Brain microvascular endothelial cell (primary cell): ENCODE data around the gene COA6.
A peak's percentile ranks its signal among the peaks of the same experiment; 100 is the strongest.
"Not testable (repeated sequence)": the region's sequence is repeated elsewhere in the genome, so short reads cannot be mapped to it uniquely, and the experiment has no call there.

Source experiments
- DNase-seq: peaks from one replicate; pipeline ENCODE4 v3.0.0-alpha.2; 2020
- H3K27ac ChIP-seq: fragments of 250-450 bp; sonication (Bioruptor Pico); 2 replicates; pipeline ENCODE4 v1.5.1; 2020; ENCODE audit warnings: mild to moderate bottlenecking, moderate library complexity
- H3K27me3 ChIP-seq: fragments of 250-450 bp; sonication (Bioruptor Pico); replicated peaks from 2 replicates; pipeline ENCODE4 v1.5.1; 2020; ENCODE audit warnings: mild to moderate bottlenecking
- H3K36me3 ChIP-seq: fragments of 250-450 bp; sonication (Bioruptor Pico); replicated peaks from 2 replicates; pipeline ENCODE4 v1.5.1; 2020; ENCODE audit warnings: mild to moderate bottlenecking
- H3K4me3 ChIP-seq: 2 replicates; pipeline ENCODE4 v1.5.1; 2011; ENCODE audit warnings: low read depth, mild to moderate bottlenecking, control low read depth, low read length, moderate library complexity
- in situ Hi-C: cut with HindIII; loops from 2 replicates; pipeline ENCODE4 v1.10.0; 2017; ENCODE audit warnings: low sequenced_read_pairs, low pct_ligation_motif_present
- TF ChIP-seq, protein P1 (sequence below): IDR thresholded peaks from 2 replicates; pipeline ENCODE4 v1.5.1; 2011; ENCODE audit warnings: low read depth, mild to moderate bottlenecking, moderate library complexity, low read length, control low read depth, inconsistent platforms; ENCODE audit errors: missing control alignments

Gene COA6

GRCh38 chr1:234373959-234374254, 651 bp downstream of the COA6 start:
- Histone ChIP-seq H3K36me3 (peaks cover 21% of the 10 kb centered on the region), H3K27ac (peak overlapping the region; percentile 97), H3K27me3 (no peaks in the 10 kb centered on the region), H3K4me3 (peak overlapping the region; percentile 96)
- TF ChIP-seq, protein P1, sequence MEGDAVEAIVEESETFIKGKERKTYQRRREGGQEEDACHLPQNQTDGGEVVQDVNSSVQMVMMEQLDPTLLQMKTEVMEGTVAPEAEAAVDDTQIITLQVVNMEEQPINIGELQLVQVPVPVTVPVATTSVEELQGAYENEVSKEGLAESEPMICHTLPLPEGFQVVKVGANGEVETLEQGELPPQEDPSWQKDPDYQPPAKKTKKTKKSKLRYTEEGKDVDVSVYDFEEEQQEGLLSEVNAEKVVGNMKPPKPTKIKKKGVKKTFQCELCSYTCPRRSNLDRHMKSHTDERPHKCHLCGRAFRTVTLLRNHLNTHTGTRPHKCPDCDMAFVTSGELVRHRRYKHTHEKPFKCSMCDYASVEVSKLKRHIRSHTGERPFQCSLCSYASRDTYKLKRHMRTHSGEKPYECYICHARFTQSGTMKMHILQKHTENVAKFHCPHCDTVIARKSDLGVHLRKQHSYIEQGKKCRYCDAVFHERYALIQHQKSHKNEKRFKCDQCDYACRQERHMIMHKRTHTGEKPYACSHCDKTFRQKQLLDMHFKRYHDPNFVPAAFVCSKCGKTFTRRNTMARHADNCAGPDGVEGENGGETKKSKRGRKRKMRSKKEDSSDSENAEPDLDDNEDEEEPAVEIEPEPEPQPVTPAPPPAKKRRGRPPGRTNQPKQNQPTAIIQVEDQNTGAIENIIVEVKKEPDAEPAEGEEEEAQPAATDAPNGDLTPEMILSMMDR, result no peak
- in situ Hi-C loops, result no loop called here
- no peak for DNase-seq

GRCh38 chr1:234375672-234376071, 2.4 kb downstream of the COA6 start:
- TF ChIP-seq, protein P1, result no peak
- H3K27ac ChIP-seq, result no peak overlapping the region
- in situ Hi-C loops, result no loop called here
- H3K4me3 ChIP-seq, result no peak overlapping the region
- no peak for DNase-seq
- peaks cover 32% of the 10 kb centered on the region for H3K36me3 ChIP-seq
- H3K27me3 ChIP-seq, result no peaks in the 10 kb centered on the region

GRCh38 chr1:234379591-234380109, 6.4 kb downstream of the COA6 start:
- peaks cover 34% of the 10 kb centered on the region for H3K36me3 ChIP-seq

DNA sequence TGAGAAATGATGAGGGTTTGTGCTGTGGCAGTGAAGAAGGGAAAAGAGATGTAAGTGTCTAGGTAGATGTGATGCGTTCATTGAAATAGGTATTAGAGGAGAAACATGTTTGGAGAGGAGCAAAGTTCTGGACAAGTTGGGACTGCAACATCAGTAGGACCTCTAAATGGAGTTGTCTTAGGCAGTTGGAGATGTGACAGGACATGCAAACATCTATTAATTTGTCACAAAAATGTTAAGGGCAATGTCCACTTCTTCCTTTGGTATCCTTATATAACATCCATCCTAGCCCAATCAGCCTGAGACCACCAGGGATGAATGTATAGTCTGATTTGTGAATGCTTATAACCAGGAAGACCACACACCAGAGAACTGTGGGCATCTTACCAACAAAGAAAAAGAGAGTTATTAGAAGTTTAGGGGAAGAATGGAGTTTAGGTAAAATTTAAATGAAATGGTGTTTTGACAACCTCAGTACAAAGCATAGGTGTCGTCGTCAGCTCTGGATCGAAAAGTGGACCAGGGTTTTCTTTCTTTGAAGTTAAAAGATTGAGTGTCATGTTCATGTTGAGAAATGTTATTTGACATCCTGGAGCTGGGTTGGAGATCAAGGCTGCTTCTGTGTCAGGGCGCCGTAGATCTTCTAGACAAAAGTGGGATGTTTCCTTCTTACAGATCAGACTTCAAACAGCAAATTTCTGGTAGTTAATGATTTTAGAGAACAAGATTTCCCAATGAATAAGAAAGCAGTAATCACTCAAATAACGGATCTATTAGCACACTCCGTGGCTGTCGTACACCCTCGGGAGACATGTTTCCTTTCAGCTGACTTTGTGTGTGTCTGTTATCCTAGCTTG, 8.7 kb downstream of the COA6 start:
- Histone ChIP-seq H3K27me3 (no peaks in the 10 kb centered on the region), H3K4me3 (no peak overlapping the region), H3K27ac (no peak overlapping the region), H3K36me3 (peaks cover 23% of the 10 kb centered on the region)
- DNase-seq, result no peak
- in situ Hi-C loops, result no loop called here
- TF ChIP-seq, protein P1, result no peak

More at GRCh38 chr1:234379591-234380109, 6.4 kb downstream of the COA6 start:
- H3K27me3 ChIP-seq, DNase-seq, H3K4me3 ChIP-seq, H3K27ac ChIP-seq, in situ Hi-C loops: not testable (repeated sequence)

GRCh38 chr1:234386122-234386521, 12.9 kb downstream of the COA6 start:
- in situ Hi-C loops, result no loop called here
- no peaks in the 10 kb centered on the region for H3K27me3 ChIP-seq
- H3K4me3 ChIP-seq, result no peak overlapping the region
- no peak overlapping the region for H3K27ac ChIP-seq
- DNase-seq, result no peak
- H3K36me3 ChIP-seq, result peaks cover 6% of the 10 kb centered on the region
- TF ChIP-seq, protein P1, result no peak

- no peak for DNase-seq
- Histone ChIP-seq H3K27me3 (no peaks in the 10 kb centered on the region), H3K27ac (no peak overlapping the region), H3K4me3 (no peak overlapping the region), H3K36me3 (peaks cover 8% of the 10 kb centered on the region)
- TF ChIP-seq, protein P1, result no peak
- in situ Hi-C loops, result no loop called here
These were observed 14.8 kb downstream of the COA6 start for GRCh38 chr1:234388094-234388493.
